ENCODE data around the gene LRRC17.
"Not testable (repeated sequence)": the region's sequence is repeated elsewhere in the genome, so short reads cannot be mapped to it uniquely, and the experiment has no call there.

DNA sequence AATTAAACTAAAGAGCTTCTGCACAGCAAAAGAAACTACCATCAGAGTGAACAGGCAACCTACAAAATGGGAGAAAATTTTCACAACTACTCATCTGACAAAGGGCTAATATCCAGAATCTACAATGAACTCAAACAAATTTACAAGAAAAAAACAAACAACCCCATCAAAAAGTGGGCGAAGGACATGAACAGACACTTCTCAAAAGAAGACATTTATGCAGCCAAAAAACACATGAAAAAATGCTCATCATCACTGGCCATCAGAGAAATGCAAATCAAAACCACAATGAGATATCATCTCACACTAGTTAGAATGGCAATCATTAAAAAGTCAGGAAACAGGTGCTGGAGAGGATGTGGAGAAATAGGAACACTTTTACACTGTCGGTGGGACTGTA lies 49.2 kb downstream of the LRRC17 start:
- not testable (repeated sequence) for TF ChIP-seq CTCF, POLR2A (IDR thresholded peaks at IDR 0.05)

All from heart left ventricle (tissue), 13 donors.